Liver (tissue), 9 donors: ENCODE measurements around the gene ACTN1. TPM values are rescaled to one million over a fixed set of nuclear protein-coding genes. Genes with fewer than 3 reads are reported as not detected.
A peak's percentile ranks its signal among the peaks of the same experiment; 100 is the strongest.

Experiments
- DNase-seq: peaks from one replicate; pipeline ENCODE4 v3.0.0-alpha.2; 2017; ENCODE audit warnings: low spot score
- H3K27ac ChIP-seq, 2 donors: one replicate each; pipeline ENCODE4 v1.7.0; 2013; ENCODE audit warnings: inconsistent platforms in 2 of 2, low read length in 2 of 2, control low read depth in 1 of 2, low read depth in 1 of 2, mild to moderate bottlenecking in 1 of 2
- H3K27me3 ChIP-seq, 4 donors: one replicate each; pipeline versions ENCODE4 v1.6.1 to v1.7.0; 2013; ENCODE audit warnings: low read length in 3 of 4, inconsistent platforms in 1 of 4, mild to moderate bottlenecking in 1 of 4, moderate library complexity in 1 of 4; ENCODE audit not compliant: control insufficient read depth in 4 of 4, insufficient read depth in 4 of 4
- H3K36me3 ChIP-seq, 4 donors: one replicate each; pipeline versions ENCODE4 v1.6.1 to v1.7.0; 2013; ENCODE audit warnings: low read length in 3 of 4, mild to moderate bottlenecking in 3 of 4, low read depth in 1 of 4, moderate library complexity in 1 of 4; ENCODE audit not compliant: control insufficient read depth in 4 of 4, insufficient read depth in 3 of 4
- H3K4me1 ChIP-seq, 4 donors: one replicate each; pipeline versions ENCODE4 v1.6.1 to v1.7.0; 2013; ENCODE audit warnings: low read length in 3 of 4, mild to moderate bottlenecking in 3 of 4, moderate library complexity in 1 of 4; ENCODE audit not compliant: control insufficient read depth in 4 of 4, insufficient read depth in 4 of 4
- H3K4me3 ChIP-seq, 3 donors: one replicate each; pipeline versions ENCODE4 v1.6.1 to v1.7.0; 2013; ENCODE audit warnings: low read length in 3 of 3, control low read depth in 1 of 3, low read depth in 1 of 3, mild to moderate bottlenecking in 1 of 3
- H3K9ac ChIP-seq, 2 donors: one replicate each; pipeline ENCODE4 v1.7.0; 2013; ENCODE audit warnings: low read length in 2 of 2, mild to moderate bottlenecking in 2 of 2, moderate library complexity in 2 of 2, control low read depth in 1 of 2, low read depth in 1 of 2
- H3K9me3 ChIP-seq, 4 donors: one replicate each; pipeline versions ENCODE4 v1.6.1 to v1.7.0; 2013; ENCODE audit warnings: low read length in 3 of 4; ENCODE audit not compliant: control insufficient read depth in 4 of 4
- ATF3 ChIP-seq: IDR thresholded peaks from 2 replicates; pipeline ENCODE4 v1.6.1; 2016; ENCODE audit warnings: antibody characterized with exemption
- EGR1 ChIP-seq, 2 donors: IDR thresholded peaks; 2 replicates each; pipeline ENCODE4 v1.6.1; 2016 to 2018; ENCODE audit warnings: antibody characterized with exemption in 2 of 2, low read depth in 2 of 2
- FOXA2 ChIP-seq: IDR thresholded peaks from 2 replicates; pipeline ENCODE4 v1.6.1; 2016; ENCODE audit warnings: antibody characterized with exemption
- GABPA ChIP-seq, 2 donors: IDR thresholded peaks in 1 of 2; conservative IDR thresholded peaks in 1 of 2; 2 replicates each; pipeline ENCODE4 v1.6.1; 2016; ENCODE audit warnings: antibody characterized with exemption in 2 of 2, mild to moderate bottlenecking in 1 of 2, moderate library complexity in 1 of 2
- HNF4A ChIP-seq, 2 donors: conservative IDR thresholded peaks; 2 replicates each; pipeline ENCODE4 v1.6.1; 2016; ENCODE audit warnings: antibody characterized with exemption in 2 of 2, mild to moderate bottlenecking in 2 of 2
- HNF4G ChIP-seq: IDR thresholded peaks from 2 replicates; pipeline ENCODE4 v1.6.1; 2016; ENCODE audit warnings: antibody characterized with exemption
- JUND ChIP-seq, 2 donors: IDR thresholded peaks; 2 replicates each; pipeline ENCODE4 v1.6.1; 2016; ENCODE audit warnings: antibody characterized with exemption in 2 of 2
- MAX ChIP-seq: IDR thresholded peaks from 2 replicates; pipeline ENCODE4 v1.6.1; 2016; ENCODE audit warnings: antibody characterized with exemption
- NR2F2 ChIP-seq: IDR thresholded peaks from 2 replicates; pipeline ENCODE4 v1.6.1; 2016; ENCODE audit warnings: antibody characterized with exemption
- RAD21 ChIP-seq, 2 donors: IDR thresholded peaks; 2 replicates each; pipeline ENCODE4 v1.6.1; 2016; ENCODE audit warnings: antibody characterized with exemption in 2 of 2, mild to moderate bottlenecking in 2 of 2
- REST ChIP-seq: IDR thresholded peaks from 2 replicates; pipeline ENCODE4 v1.6.1; 2016; ENCODE audit warnings: antibody characterized with exemption, mild to moderate bottlenecking
- RXRA ChIP-seq, 2 donors: IDR thresholded peaks; 2 replicates each; pipeline ENCODE4 v1.6.1; 2017 to 2018; ENCODE audit warnings: antibody characterized with exemption in 2 of 2, mild to moderate bottlenecking in 1 of 2
- SP1 ChIP-seq: IDR thresholded peaks from 2 replicates; pipeline ENCODE4 v1.6.1; 2018; ENCODE audit warnings: antibody characterized with exemption, mild to moderate bottlenecking
- TAF1 ChIP-seq: conservative IDR thresholded peaks from 2 replicates; pipeline ENCODE4 v1.6.1; 2016; ENCODE audit warnings: antibody characterized with exemption, mild to moderate bottlenecking
- WGBS: extraction: QIAGEN DNeasy Blood & Tissue Kit; methylation state at CpG from one replicate; pipeline ENCODE4 v1.1.7; 2013; 5-methylcytosine and 5-hydroxymethylcytosine counted together
- polyA plus RNA-seq, 2 donors: library from polyadenylated mRNA; stranded (reverse) in 1 of 2; unstranded in 1 of 2; fragments of 200-250 nt in 1 of 2; fragments of >200 nt in 1 of 2; fragmentation: Nextera tagmentation in 1 of 2; extraction: Ambion mirVana in 1 of 2; gene quantifications; one replicate each; pipeline versions ENCODE4 v1.2.1 to v1.2.3, GENCODE V29; 2013 to 2015
- total RNA-seq, 2 donors: library from RNA; depleted of rRNA; stranded (reverse); fragments of >200 nt; gene quantifications; one replicate each; pipeline ENCODE4 v1.2.3, GENCODE V29; 2014
- donor health status: healthy.
- donor health status: healthy.
- donor health status: healthy.
- donor health status: healthy.
- donor health status: healthy.

Gene ACTN1
- total and polyA plus RNA-seq, 4 donors = 36.2 to 100 (median 63.1) TPM

DNA sequence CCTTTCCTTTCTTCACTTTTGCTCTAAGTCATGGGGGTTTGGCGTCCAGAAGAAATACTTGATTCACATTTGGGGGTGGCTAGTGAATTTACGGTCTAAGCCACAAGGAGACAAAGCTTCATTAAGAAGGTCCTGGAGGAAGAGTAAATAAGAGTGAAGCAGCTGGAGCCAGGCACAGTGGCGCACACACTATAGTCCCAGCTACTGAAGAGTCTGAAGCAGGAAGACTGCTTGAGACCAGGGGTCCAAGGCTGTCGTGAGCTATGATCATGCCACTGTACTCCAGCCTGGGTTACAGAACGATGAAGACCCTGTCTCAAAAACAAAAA lies 23.3 kb downstream of the ACTN1 start:
- H3K4me1 ChIP-seq = peaks cover 18 to 58% (median 47%) of the 10 kb centered on the region in 4 donors
- DNase-seq = no peak
- no peaks in the 10 kb centered on the region for H3K27me3 ChIP-seq
- H3K27ac ChIP-seq = peak overlapping the region; percentile 1 to 2
- no peak overlapping the region for H3K4me3 ChIP-seq
- peaks cover 0 to 6% (median 1%) of the 10 kb centered on the region in 4 donors for H3K36me3 ChIP-seq
- no peaks in the 10 kb centered on the region for H3K9me3 ChIP-seq
- H3K9ac ChIP-seq = no peak overlapping the region
- TF ChIP-seq GABPA (IDR thresholded peaks at IDR 0.05 in 1 of 2, conservative IDR thresholded peaks at IDR 0.05 in 1 of 2) (no peak), FOXA2 (no peak), NR2F2 (no peak), TAF1 (no peak), RAD21 (IDR thresholded peaks at IDR 0.05) (no peak), JUND (IDR thresholded peaks at IDR 0.05) (no peak), REST (no peak), HNF4G (no peak), MAX (no peak), EGR1 (IDR thresholded peaks at IDR 0.05; ENCODE audit: low read depth in 2 of 2) (no peak), SP1 (no peak), RXRA (IDR thresholded peaks at IDR 0.05) (no peak)
- 60% methylated on average over 5 of the region's 5 CpGs for WGBS

DNA sequence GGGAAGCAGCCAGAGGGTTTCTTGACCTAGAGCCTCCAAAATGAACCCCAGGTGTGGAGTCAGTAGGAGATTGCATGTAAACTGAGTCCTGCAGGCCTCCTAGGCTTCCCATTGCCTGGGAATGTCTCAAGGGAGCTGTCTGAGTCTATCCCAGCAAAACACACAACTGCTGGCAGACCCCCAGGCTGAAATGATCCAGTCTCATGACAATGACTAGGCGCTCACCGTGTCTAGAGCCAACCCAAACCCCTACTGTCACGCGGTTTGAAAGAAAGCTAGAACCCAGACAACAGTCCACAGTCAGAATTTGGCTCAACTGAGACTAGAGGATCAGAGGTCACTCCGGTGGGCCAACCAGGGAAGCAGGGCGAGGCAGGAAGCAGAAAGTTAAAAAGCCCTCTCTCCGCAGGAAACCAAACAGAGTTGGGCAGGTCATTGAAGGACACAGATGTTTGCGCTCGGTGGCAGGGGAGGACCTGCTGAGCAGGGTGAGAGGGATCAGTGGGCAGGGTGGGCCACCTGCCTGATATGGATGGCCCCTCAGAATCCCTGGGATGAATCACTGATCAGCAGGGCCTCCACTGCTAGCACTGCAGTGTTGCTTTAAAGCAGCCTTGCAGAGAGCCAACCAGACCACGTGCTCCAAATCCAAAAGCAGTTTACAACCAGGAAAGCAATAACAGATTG lies 23.8 kb downstream of the ACTN1 start:
- H3K36me3 ChIP-seq = peaks cover 0 to 6% (median 1%) of the 10 kb centered on the region in 4 donors
- no peak for DNase-seq
- H3K27me3 ChIP-seq = no peaks in the 10 kb centered on the region
- WGBS = 30% methylated on average over 10 of the region's 10 CpGs
- H3K4me1 ChIP-seq = peaks cover 18 to 59% (median 48%) of the 10 kb centered on the region in 4 donors
- no peaks in the 10 kb centered on the region for H3K9me3 ChIP-seq
- TF ChIP-seq GABPA (IDR thresholded peaks at IDR 0.05 in 1 of 2, conservative IDR thresholded peaks at IDR 0.05 in 1 of 2) (peak in 1 of 2 donors; percentile 74), HNF4A (conservative IDR thresholded peaks at IDR 0.05) (peak; percentile 53 to 55), MAX (peak; percentile 71), RXRA (IDR thresholded peaks at IDR 0.05) (peak; percentile 74 to 82), RAD21 (IDR thresholded peaks at IDR 0.05) (peak in 1 of 2 donors; percentile 43), ATF3 (no peak), NR2F2 (peak; percentile 85), SP1 (peak; percentile 73), FOXA2 (no peak), REST (no peak)
- H3K4me3 ChIP-seq = no peak overlapping the region
- no peak overlapping the region for H3K9ac ChIP-seq
- peak overlapping the region; percentile 2 to 20 for H3K27ac ChIP-seq
